ENCODE measurements around the gene ARHGAP32.

Gene ARHGAP32

DNA sequence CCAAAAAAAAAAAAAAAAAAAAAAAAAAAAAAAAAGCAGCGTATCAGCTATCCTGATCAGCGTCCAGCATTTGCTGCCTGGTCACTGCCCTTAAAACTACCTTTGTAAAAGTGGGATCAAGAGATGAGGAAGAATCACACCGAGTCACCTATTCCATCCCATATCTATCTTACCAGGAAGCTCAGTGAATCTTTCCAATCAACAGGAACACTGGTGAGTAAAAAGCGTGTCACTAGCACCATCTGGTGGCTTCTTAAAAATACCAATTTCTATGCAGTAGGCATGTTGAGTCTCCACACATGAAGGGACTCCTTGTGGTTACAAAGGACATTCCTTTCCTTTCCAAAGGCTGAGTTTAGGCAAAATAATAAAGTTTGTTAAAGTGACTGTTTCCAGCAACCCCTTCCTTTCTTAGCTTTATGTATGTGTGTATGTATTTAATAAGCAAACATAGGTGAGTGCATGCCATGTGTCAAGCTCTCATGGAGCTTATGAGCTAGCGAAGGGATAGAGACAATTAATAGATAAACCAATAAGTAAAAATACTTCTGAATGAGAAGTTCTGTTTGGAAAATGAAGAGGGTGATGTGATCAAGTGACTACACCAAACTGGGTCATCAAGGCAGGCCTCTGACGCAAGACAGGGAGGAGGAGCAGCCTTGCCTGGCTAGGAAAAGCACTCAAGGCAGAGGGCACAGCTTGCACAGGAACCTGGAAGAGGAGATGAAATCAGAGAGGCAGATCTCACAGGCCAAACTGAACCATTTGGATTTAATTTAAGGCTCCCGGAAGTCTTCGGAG, 235.5 kb downstream of the ARHGAP32 start:
- DNase-seq (ENCODE audit: low read depth): no peak

DNA sequence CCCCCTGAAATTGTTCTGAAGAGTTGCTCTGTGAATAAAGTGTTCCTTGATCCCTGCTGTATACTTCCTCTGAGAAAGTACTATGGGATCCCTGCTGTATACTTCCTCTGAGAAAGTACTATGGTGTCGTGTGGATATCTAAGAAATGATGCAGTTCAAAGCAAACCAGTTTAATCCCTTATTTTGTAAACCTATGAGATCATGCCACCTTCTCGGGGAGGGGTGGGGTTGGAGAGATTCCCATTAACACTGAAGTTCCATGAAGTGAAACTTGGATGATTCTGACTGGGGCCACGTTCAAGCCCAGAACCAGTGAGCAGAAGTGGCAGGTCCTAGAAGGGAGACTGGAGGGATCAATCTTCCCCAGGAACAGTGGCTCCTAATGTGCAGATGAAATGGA, 236.5 kb downstream of the ARHGAP32 start:
- DNase-seq (ENCODE audit: low read depth): no peak

DNA sequence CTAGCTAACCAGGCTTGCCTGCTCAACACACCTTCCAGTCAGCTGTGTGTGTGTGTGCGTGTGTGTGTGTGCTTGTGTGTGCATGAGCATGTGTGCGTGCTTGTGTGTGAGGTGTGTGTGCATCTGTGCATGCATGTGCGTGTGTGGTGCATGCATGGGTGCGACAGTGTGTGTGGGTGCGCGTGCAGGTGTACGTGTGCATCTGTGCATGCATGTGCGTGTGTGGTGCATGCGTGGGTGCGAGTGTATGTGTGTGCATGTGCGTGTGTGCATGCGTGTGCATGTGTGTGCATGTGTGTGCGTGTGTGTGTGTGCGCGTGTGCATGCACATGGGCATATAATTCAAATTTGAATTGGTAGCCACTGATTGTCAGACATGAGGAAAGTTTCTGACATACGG, 239.0 kb downstream of the ARHGAP32 start:
- no peak for DNase-seq (ENCODE audit: low read depth)

DNA sequence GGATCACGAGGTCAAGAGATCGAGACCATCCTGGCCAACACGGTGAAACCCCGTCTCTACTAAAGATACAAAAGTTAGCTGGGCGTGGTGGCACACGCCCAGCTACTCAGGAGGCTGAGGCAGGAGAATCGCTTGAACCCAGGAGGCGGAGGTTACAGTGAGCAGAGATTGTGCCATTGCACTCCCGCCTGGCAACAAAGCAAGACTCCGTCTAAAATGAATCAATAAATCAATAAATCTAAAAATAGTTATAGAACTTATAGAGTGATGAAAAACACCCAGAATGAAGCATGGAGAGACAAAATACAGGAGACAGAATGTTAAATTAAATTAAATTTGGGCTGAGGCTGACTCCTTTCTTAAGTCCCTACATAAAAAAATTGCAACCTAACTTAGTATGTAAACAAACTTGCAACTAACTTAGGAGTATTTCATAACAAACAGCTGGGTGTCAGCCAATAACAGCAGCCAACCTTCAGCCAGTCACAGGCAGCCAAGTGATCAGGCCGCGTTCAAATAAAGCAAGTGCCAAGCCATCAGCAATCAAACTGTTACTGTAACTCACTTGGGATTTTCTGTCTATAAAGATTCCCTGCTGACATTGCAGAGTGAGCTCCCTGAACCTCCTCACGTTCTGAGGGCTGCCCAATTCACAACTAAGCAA, 242.2 kb downstream of the ARHGAP32 start:
- no peak for DNase-seq (ENCODE audit: low read depth)

DNA sequence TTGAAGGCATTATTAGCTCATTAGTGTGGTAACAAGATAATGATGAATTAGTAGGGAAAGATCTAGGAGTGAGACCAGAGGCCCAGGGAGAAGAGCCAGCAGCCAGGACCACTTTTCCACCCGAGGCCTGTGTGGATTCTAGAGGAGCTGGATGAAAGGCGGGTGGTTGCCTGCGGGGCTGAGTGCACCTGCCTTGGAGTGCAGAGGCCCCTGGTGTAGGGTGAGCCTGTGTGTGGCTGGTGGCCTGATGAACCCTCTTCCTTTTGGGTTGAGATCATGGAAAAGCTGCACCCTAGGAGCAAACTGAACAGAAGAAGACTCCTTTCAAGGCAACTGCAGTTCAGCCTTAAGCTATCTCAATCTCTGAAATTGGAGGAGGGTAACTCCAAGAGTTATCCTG, 243.5 kb downstream of the ARHGAP32 start:
- DNase-seq (ENCODE audit: low read depth): no peak

DNA sequence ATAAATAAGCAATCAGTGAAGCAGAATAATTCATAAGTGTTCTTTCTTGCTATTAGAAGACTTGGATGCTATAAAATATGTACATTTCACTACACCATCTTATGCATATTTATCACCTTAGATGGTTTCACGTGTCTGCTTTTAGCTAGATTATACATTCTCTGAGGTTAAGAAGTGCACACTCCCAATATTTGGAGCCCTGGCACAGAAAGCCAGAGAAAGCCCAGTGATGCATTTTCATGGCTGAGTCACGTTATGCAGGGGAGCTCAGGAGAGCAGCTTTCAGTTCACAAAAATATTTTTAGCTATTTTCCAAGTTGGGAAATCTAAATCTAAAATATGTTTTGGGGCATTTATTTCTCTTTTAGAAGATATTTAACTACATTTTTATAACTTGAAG, 244.4 kb downstream of the ARHGAP32 start:
- DNase-seq (ENCODE audit: low read depth): no peak

DNA sequence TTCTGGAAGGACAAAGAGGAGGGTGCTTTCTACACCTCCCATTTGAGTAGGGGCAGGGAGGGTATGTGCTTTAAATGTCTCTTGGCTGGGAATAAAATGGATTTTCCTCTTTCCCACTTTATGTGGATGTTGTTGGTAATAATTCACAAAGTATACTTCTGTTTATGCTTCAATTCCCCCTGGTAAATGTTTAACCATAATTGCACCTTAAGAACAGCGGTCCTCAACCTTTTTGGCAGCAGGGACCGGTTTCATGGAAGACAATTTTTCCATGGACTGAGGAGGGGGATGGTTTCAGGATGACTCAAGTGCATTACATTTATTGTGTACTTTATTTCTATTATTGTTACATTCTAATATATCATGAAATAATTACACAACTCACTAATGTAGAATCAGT, 245.5 kb downstream of the ARHGAP32 start:
- DNase-seq (ENCODE audit: low read depth): no peak

DNA sequence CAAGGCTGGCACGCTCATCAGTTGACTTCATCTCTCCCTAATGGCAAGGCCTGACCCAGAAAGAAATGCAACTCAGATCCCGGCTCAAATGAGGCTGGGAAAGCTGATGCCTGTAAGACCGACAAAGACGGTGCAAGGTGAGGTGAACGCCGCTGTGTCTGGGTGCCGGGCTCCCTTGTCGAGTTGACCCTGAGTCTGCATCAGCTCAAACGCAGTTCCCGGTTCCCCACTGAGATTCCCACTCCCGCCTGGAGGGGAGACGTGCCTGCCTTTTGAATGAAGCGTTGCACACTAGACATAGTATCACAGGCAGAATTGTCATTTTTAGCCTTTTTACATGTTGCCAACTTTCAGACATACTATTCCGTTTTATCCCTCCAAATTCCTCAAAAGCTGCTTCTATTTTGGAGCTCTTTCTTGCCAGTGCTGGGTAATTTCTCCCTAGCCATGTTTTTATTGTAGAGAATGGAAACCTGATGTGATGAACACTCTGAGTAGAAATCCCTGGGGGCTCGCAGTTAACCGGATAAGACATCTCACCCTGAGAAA, 248.6 kb downstream of the ARHGAP32 start:
- no peak for DNase-seq (ENCODE audit: low read depth)

DNA sequence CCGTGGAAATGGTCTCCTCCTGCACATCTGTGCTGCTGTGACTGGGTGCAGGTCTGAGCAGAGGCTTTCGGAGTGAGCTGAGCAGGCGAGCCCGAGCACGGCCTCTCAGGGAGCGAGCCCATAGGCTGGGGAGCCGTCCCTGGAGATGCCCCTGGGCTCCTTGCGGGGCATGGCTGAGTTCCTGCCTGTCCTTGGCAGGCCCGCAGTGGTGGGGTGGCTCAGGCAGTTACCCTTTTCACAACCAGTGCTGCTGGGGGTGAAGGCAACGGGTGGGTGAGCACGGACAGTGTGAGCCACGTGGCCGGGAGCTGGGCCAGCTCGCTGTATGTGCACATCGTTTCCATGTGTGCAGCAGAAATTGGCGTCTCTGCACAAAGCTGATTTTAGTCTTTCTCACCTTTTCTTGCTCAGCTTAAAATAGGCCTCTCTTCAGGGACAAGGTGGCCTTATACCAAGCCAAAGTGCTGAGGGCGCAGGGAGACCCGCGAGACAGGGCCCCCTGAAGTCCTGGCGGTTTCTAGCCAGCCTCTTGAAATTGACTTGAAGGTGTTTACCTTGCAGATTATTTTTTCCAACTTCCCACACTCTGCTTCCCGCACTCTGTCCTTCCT, 249.2 kb downstream of the ARHGAP32 start, which contains the start of gene TP53AIP1:
TSS of gene TP53AIP1 (minus strand) at position 55 of the 611 bp plus-strand sequence. CDS start 5,053 bp downstream, outside the sequence.
- DNase-seq (ENCODE audit: low read depth): no peak

DNA sequence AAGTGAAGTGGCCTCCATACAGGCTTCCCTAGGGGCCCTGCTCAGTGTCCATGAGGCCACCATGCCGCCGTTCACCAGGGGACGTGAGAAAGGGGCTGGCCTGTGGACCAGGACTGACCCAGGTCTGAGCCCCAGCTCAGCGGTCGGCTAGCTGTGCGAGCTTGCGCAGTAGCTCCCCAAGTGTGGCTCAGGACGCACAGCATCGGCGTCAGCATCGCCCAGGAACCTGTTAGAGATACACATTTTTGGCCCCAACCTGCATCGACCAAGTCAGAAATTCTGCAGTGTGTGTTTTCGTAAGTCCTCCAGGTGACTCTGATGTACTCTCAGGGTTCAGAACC, 249.9 kb downstream of the ARHGAP32 start:
- no peak for DNase-seq (ENCODE audit: low read depth)

DNA sequence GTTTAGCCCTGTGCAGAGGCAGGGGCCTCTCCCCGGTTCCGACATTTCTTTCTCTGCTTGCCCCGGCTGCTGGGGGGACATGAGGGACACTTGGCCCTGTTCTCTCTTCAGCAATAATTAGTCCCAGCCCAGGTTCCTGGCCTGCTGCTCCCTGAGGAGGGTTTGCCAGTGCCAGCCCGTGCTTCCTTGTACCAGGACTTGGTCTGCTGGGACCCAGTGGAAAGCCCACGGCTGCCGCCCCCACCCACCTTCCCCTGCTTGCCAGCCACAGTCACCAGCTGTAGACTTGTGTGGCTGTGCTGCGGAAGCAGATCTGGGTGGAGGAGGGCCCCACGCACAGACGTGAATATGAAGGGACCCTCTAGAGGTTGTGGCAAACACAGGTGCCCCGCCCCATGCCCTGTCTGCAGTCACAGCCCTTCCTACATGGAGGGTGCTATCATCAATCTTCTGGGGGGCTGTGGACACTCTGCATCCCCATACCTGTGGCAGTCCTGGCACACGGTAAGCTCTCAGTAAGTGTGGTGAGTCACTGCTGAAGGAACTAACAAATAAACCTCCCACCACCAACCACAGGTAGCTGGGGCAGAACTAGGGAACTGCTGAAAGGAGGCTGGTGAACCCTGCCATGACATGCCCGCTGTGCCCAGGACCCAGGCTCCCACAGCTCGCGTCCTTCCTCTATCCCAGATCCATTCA, 250.4 kb downstream of the ARHGAP32 start:
- DNase-seq (ENCODE audit: low read depth): no peak

DNA sequence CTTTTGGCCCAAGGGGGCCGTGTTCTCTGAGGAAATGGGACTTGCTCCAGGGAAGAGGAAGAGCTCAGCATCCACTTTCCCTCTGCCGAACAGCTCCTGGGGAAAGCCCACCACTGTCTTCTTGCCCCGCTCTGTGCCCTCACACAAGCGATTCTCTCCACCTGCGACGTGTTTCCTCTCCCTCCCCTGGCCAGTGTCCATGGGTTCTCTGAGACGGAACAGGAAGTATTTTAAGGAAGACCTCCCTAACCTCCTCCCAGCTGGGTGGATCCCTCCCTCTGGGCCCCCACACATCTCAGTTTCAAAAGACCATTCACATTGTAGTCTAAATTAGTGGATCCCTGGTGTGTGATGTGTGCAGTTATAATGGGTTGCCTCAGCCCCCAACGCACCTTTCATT, 251.0 kb downstream of the ARHGAP32 start:
- no peak for DNase-seq (ENCODE audit: low read depth)

DNA sequence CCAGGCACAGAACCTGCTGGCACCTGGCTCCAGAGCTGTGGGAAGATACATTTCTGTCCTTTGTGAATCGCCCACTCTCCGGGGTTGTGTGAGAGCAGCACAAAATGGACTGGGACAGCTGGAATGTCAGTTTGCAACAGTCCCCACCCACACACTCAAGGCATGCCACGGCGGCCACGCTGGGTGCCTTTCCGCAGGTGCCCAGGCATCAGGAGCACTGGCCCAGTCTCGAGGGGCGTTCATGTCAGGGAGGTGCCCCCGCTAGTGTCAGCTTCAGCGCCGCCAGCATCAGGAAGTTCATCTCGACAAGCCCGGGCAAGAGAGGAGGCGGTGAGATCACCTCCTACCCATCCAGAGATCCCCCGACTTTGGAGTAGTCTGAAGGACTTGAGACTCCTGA, 251.5 kb downstream of the ARHGAP32 start:
- DNase-seq (ENCODE audit: low read depth): no peak

DNA sequence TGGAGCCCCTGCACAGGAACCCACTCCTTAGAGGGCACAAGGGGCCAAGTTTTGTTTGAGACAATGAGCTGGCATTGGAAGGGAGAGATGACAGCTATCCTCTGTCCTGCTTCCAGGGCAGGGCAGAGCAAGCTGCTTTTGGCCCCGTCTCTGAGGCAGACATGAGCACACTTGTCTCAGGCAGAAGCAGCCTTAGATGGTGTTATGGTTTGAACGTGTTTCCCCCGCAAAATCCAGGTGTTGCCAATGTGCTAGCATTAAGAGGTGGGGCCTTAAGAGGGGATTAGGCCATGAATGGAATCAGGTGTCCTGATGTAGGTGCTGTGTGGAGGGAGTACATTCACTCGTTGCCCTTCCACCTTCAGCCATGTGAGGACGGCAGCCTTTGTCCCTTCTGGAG, 252.0 kb downstream of the ARHGAP32 start:
- DNase-seq (ENCODE audit: low read depth): no peak

DNA sequence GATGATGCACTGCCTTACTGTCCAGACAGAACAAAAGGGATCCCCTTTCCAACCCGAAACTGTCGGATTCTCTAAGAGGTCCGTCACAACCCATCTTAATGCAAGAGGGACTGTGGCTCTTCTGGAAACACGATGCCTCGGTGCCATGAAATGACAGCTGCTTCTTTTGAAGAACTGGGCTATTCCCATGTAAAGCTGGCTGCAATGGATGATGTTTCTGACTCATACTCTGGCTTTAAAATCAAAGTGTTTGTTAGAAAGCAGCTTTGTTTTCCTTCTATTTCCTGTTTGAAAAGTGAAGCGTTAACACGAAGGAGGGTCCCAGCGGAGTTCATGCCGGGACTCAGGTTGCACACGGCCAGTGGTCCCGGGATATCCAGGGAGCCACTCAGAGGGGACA, 252.5 kb downstream of the ARHGAP32 start:
- DNase-seq (ENCODE audit: low read depth): no peak

DNA sequence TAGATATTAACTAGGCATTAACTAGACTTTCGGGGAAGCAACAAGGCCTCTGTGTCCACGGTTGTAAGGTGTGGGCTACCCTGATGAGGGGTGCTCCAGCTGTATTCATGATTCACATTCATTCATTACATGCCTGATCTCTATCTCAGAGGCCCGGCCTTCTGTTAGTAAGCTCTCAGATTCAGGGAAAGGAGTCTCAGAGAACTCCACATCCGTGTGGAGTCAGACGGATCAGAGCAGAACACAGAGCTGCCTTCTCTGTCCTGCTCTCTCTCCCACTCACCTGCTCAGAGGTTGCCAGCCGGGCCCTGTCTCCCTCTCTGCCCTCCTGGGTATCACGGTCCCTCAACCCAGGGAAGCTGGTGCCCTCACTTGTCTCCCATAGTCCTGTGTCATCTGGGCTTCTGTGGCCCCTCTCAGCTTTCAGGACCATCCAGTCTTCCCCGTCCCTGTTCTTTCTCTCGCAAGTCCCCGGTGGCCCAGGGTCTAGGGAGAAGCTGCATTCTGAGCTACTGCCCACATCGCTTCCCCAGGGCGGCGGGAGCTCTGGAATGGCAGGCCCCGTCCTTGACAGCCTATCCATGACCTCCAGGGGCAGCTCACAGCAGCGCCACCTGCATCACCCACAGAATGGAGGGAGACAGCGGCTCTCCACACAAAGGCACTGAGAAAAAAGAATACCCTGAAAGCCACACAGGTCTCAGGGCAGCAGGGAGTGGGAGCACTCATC, 253.8 kb downstream of the ARHGAP32 start:
- DNase-seq (ENCODE audit: low read depth): no peak

DNA sequence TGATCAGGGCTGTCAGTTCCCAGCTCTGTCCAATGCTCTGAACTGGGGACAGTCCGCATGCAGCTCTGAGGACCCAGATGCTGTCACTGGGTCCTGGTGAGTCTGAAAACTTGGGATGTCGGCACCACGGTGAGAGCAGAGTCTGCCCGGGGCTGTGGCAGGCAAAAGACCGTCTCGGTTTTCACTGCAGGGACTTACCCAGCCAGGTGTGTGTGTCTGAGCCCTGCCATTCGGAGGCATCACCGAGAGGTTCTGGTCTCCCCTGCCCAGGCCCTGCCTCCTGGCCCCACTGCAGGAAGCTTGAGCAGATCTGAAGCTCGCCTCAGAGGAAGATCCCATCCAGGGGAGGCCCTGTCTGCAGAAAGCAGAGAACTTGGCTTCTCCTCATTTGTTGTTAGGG, 254.6 kb downstream of the ARHGAP32 start:
- DNase-seq (ENCODE audit: low read depth): no peak

DNA sequence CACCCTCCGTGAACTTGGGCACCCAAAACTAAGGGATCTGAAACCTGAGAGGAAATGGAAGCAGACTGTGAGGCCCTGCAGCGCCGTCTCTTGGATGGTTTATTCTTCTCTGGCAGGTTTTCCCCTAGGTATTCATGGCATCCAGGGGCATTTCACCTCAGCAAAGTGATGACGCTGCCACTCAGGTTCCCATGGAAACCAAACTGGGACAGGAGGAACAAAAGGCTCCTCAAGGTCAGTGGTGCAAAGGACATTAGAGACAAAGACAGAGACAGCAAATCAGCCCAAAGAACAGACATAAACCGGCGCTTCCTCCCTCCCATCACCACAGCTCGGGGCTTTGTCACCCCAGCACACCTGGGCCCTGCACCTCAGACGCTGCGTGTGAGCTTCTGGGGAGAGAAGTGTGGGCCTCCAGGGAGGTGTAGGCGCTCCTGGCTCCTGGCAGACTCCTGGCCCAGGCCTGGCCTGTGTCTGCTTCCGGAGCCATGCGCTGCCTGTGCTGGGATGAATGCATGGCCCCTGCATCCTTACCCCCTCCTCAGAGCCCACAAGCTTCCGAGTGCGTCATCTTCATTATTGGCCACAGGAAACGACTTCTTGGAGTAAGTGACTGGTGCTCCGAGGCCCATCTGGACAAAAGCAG, 255.4 kb downstream of the ARHGAP32 start:
- no peak for DNase-seq (ENCODE audit: low read depth)

DNA sequence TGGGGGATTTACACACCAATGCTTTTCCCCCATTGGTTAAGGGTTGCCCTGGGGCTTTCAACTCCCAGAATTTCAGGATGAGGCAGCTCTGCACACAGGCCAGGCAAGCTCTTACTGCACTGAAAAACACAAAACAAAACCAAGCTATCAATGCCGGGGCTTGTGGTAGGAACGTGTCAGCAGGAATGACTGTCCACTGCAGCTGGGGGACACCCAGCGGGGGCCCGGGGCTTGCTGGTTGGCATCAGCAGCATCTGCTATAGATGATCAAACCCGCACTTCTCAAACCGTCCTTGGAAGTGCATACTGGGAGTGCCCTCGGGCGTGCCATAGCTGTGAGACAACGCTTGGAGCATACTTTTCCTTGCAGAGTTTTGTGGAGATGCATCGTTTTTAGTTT, 257.2 kb downstream of the ARHGAP32 start:
- DNase-seq (ENCODE audit: low read depth): no peak

DNA sequence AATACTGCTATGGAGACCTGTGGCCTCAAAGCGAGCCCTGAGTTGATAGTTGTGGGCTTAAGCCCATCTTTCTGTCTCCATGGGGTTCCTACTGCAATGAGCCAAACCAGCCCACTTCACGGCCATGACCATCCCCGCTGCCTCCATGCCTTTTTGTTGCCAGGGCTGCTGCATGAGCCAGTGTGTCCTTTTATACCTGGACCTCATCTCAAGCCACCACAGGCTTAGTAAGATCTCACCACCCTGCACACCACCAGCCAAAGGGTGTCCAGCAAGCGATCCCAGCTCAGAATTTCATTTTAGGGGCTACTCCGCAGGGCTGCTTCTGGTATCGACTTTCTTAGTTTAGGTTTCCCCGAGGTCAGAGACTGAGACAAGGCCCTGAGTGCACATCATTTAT, 257.8 kb downstream of the ARHGAP32 start:
- DNase-seq (ENCODE audit: low read depth): no peak

DNA sequence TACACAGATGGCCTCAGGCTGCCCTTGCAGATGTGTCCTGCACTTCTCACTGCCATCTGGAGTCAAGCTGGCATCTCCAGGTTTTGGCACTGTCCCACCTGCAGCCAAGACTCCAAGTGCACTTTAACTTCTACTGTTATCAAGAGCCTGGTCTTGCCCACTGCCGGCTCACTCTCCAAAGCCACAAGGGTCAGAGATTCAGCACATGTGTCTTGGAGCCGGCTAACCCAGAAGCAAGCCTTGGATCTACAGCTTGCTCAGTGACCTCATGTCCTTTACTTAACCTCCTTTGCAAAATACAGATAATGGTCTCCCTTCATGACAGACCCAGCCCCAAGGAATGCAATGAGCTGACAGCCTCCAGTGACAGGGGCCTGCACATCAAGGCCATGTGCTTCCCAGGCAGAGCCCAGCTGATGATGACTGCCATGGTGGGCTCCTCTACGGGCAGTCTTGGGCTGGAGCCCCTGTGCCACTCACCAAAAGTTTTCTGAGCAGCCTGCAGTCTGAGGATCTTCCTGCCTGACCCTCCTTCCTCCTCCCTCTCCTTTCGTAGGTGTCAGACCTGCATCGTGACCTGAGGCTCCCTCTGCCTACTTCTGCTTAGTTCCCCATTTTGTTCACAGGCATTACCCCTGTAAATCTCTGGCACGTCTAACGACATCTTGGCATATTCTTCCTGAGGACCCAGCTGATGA, 258.5 kb downstream of the ARHGAP32 start:
- no peak for DNase-seq (ENCODE audit: low read depth)

Measured in stimulated activated CD8-positive, alpha-beta memory T cell treated with anti-CD3 and anti-CD28 coated beads, Interleukin-15, amount 100 ng/mL, for 1 hour (primary cell).